CD4-positive, alpha-beta T cell treated with Interleukin-12 subunit alpha and Interleukin-12 subunit beta, for 1 hour (primary cell): Measurements from ENCODE around the gene CNPY4.
A peak's percentile ranks its signal among the peaks of the same experiment; 100 is the strongest.

Experiments
- DNase-seq: peaks from one replicate; pipeline ENCODE4 v3.0.0-alpha.2; 2020

Gene CNPY4

DNA sequence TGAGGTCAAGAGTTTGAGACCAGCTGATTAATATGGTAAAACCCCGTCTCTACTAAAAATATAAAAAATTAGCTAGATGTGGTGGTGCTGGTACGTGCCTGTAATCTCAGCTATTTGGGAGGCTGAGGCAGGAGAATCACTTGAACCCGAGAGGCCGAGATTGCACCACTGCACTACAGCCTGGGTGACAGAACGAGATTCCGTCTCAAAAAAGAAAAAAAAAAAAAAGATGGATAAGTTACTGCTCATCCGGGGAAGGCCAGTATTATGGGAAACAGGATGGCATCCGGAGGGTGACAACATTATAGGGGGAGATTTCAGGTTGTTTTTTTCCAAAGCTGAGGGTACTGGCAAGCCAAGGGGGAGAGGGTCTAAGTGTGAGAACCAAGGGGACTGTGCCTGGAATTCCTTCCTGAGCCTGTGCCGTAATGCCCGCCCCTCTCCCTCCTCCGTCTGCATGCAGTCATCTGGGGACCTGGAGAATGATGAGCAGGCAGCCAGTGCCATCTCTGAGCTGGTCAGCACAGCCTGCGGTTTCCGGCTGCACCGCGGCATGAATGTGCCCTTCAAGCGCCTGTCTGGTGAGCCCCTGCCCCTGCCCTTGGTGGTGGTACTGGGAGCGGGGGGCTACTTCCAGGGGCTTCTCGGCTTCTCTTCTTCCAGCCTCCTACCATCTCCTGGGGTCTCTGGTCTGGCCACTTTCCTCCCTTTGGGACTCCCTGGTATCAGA lies 33.7 kb downstream of the CNPY4 start:
- no peak for DNase-seq

GRCh38 chr7:100153708-100154535 lies 34.5 kb downstream of the CNPY4 start:
- no peak for DNase-seq

GRCh38 chr7:100154651-100155491 lies 35.4 kb downstream of the CNPY4 start:
- no peak for DNase-seq

DNA sequence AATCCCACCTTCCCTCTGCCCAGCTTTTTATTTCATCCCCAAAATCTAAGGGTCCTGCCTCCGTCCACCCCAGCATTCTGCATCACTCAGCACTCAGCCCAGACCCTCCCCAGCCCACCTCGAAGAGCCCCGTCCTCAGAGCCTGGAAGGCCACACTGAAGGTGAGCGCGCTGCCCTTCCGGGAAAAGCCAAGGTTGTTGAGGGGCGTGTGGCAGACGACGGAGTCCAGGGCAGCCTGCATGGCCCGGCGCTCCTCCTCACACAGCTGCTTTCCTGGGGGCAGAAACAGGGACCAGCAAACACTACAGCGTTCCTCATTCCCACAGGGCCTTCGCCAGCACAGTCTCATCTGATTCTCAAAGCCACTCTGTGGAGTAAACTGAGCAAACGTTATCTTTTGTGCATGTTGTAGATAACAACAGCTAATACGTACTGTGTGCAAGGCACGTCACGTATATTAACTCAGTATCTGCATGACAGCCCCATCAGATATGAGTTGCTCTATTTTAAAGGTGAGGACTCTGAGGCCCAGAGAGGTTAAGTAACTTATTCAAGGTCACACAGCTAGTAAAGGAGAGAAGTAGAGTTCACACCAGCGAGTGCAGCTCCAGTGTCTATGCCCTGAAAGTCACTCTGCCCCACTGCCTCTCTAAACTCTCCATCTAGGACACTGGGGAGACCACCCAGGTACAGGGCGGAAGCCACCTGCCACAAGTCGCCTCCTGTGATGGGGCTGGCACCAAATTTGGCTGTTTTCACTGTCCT lies 36.3 kb downstream of the CNPY4 start:
- DNase-seq, result no peak

DNA sequence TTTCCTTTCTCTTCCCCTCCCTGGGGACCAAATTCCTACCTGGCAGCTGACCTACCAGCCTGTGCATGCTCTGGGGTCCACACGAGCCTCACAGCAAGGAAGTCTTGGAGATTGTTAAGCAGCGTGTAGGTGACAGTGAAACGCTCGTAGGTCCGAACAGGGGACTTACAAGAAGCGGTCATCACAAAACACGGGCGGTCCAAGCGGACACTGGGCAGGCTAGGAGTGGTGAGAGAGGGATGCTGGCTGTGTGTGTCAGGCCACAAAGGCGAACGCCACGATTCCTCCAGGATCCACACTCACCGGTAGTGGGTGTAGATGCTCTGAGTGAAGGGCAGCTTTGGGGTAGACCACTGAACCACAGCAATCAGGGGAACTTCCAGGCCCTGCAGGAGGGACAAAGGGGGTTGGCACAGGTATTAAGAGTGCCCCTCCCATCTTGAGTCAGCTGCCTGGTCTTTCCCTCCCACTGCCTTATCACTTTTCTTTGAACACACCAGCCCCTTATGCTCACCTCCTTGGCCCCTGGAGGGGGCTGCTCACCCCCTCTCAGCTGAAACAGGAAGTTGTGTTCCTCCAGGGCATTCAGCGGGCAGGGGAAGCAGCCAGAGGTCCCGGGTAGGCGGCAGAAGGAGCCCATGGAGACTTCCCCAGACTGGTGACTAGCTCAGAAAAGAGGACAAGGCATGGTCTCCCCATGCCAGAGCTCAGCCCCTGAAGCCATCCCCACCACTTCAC lies 37.1 kb downstream of the CNPY4 start:
- DNase-seq, result peak; percentile 62

GRCh38 chr7:100157069-100157333 lies 37.6 kb downstream of the CNPY4 start:
- DNase-seq, result no peak

DNA sequence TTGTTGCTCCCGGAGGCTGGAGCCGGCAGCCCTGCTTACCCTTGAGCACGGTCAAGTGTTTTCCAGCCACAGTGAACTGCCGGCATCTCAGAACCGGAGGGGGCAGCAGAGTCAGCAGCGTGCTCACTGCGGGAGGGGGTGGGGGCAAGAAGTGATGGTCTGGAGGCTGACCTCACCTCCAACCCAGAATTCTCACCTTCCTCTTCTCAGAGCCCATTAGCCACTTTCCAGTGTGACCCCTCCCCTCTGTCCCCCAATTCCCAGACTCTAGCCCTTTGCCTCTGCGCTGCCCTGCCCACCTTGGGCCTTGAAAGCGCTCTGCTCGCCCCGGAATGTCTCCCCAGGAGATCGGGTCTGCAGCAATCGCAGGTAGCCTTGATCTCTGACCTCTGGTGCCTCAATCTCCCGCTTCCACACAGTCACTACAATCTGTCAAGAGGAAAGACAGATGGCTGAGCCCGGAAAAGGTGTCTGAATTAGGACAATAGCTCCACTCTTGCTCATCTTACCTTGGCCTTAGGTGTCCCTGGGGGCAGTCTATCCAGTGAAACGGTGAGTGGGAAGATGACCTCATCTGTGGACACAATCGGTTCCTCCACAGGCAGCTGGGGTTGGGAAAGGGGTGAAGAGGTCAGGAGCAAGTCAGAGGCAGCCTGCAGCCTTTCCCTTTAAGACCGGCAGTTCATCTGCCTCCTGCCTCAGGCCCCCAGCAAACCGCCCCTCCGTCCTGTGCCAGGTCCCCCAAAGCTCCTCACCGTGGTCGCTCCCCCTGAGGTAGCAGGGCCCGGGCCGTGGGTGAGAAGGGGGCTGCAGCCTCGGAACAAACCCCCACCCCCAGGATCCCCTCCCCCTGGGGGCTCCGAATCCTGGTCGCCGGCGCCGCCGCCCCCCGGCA lies 38.1 kb downstream of the CNPY4 start:
- no peak for DNase-seq

GRCh38 chr7:100158229-100159098 lies 39.0 kb downstream of the CNPY4 start, which contains the start of gene TRAPPC14:
TSS of gene TRAPPC14 (minus strand) at chr7:100158723. CDS start at chr7:100158499, 224 bp downstream.
- DNase-seq, result peak; percentile 89

- no peak for DNase-seq
Measured at GRCh38 chr7:100159099-100159623, 39.7 kb downstream of the CNPY4 start.

DNA sequence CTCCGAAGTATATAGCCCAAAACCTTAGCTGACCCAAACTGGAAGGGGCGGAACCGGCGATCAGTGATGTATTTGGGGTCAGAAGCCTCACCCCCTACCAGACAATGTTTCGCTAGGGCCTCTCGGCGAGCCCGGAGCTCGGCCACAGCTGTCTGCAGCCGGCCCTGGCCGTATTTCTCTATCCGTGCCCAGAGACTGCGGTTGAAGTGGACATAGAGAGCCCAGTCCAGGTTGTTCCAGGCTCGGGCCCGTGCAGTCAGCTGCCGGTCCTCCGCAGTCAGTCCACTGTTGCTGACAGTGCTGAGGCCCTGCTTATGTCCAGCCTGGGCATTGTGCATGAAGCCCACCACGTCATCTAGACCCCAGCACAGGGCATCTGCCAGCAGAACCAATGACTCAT lies 40.6 kb downstream of the CNPY4 start:
- no peak for DNase-seq

GRCh38 chr7:100163006-100163531 lies 43.6 kb downstream of the CNPY4 start:
- peak; percentile 26 for DNase-seq

DNA sequence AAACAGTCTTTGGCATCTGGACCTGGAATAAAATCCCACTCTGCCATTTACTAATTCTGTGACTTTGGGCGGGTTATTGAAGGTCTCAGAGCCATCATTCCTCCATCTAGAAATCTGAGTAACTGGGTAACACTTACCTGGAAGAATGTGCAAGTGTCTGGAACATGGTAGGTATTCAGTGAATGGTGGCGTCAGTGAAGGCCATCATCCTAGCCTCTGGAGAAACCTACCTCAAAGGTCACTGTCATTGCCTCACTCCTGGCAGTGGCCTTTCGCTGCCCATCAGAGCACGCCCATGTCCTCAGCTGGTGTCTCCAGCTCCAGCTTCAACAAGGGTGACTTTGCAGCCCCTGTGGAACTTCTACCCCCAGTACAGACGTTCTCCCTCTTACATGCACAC lies 44.4 kb downstream of the CNPY4 start:
- DNase-seq, result no peak

DNA sequence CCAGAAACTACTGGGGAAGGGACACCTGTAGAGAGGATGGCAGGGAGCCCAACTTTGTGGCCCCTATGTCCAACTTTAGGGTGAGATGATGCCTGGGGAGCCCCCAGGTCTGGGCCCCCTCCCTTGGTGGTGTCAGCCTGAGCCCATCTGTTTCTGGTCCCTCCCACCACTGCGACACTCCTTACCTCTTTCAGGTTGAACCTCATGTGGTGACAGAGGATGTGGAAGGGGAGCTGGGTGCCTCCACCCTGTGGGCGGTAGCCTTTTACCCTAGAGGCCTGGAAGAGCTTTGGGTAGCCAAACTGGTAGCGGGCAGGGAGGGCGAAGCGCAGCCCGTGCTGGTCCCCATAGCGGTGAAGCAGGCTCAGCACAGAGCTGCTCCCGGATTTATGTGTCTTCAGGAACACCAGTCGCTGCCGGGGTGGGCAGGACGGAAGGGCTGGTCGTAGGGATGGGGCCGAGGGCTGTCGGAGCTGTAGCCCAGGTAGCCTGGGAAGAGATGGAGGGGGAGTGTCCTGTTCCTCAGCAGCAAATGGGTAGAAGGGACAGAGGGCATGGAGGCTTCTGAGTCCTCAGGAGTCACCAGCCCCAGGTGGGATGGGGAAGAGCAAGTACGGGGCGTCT lies 47.0 kb downstream of the CNPY4 start:
- DNase-seq, result peak; percentile 52

GRCh38 chr7:100166970-100167911 lies 47.8 kb downstream of the CNPY4 start:
- DNase-seq, result no peak

DNA sequence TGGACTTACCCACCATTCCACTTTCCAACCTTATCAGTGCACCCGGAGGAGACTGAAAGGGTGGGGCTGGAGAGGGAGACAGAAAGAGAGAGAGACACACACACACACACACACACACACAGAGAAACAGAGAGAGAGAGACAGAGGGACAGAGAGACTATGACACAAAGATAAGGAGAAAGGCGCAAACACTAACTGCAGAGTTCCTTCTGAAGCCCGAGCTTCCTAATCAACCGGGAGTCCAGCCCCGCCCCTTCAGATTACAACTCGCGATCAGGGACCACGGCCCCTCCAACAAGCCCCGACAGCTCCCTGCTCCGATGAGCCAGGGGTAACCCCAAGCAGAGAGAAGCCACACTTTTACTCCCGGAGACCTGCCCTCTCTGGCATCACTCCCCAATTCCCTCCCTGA lies 48.5 kb downstream of the CNPY4 start:
- DNase-seq, result no peak

DNA sequence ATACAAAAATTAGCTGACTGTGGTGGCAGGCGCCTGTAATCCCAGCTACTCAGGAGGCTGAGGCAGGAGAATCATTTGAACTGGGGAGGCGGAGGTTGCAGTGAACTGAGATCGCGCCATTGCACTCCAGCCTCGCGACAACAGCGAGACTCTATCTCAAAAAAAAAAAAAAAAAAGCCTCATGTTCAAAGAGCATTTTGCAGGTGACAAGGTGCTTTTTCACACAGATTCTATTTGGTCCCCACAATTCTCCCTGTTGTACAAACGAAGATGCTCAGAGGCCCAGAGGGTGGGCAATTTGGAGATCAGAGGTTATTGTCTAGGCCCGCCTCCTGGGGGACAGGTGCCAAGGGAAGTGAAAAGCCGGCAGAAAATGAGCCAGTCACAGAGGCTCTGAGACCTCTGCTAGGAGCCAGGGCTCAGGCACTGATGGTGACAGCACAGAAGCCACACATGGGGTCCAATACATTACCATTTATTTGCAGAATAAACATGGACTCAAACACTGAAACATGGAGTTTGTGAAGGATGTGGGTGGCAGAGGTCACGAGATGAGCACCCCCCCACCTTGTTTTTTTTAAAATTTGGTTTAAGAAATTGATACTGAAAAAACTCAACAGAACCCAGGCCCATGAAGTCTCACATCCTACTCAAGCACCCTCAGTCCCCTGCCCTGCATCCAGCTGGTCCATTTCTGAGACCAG lies 49.9 kb downstream of the CNPY4 start:
- DNase-seq, result no peak
